ENCODE data around the gene TBC1D2.

- no peak for TF ChIP-seq CTCF (IDR thresholded peaks at IDR 0.05)
- no peak for TF ChIP-seq POLR2A (IDR thresholded peaks at IDR 0.05)
Observed at GRCh38 chr9:98260635-98261034, 5.2 kb upstream of the TBC1D2 start.

Measured in upper lobe of left lung (tissue), 4 donors.